Measurements from ENCODE around the gene PRF1. TPM values are rescaled to one million over a fixed set of nuclear protein-coding genes. Genes with fewer than 3 reads are reported as not detected.

The PRF1 gene
- total RNA-seq, 1 experiment from 2014 or later, result 6.4 TPM

DNA sequence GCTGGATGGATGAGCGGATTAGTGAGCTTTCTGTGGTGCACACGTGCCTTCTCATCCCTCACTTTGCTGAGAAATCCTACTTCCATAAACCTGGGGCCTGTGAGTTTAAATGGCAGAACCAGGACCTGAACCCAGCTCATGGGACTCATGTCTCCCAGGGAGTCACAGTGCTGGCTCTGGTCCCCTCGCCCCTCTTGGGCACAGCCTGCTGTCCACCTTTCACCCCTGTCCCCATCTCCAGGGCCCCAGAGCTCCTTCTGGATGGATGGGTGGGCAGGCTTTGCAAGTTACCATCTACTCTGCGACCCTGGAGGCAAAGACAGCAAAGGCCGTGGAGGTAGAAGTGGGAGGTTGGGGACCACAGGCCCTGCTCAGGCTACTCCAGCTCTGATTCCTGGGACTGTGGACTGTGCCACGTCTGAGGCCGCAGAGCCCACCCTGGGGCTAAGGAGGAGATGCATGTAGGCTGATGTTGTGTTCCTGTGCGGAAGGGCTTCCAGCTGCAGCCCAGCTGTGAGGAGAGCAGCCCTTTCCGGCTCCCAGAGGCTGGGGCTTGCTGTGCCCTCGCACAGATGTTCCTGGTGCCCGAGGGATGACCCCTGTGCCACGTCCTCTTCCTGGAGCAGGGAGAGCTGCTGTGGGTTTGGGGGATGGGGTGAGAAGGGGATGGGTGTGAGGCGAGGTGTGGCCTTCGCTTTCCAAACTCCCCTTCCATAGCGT lies 40.3 kb downstream of the PRF1 start:
- peaks cover 0 to under 1% of the 10 kb centered on the region in 2 experiments; a peak in 1 of 4 replicates for H3K36me3 ChIP-seq (ENCODE audit: control insufficient read depth in 1 of 2, insufficient read depth in 2 of 2, low read length in 2 of 2)
- intact Hi-C loops (cut with micrococcal nuclease), result no loop called here
- H2AFZ ChIP-seq (ENCODE audit: low read depth, low read length, poor library complexity, severe bottlenecking), result no peak overlapping the region
- H3K79me2 ChIP-seq (ENCODE audit: insufficient read depth, low read length), result peaks cover 11% of the 10 kb centered on the region; the same call in 1 of the 2 replicates
- ChIA-PET RAD21 (ENCODE audit: low non-redundant PET in 1 of 2, low total read pairs in 2 of 2, uncharacterized antibody in 2 of 2, unreplicated experiment in 2 of 2) (no interaction called here), CTCF (no interaction called here), POLR2A (no interaction called here)
- H3K27ac ChIP-seq (ENCODE audit: low read depth, low read length), result no peak overlapping the region; the same call in 1 of the 2 replicates
- no peaks in the 10 kb centered on the region for H3K9me2 ChIP-seq (ENCODE audit: insufficient read depth)
- no peaks in the 10 kb centered on the region for H4K20me1 ChIP-seq (ENCODE audit: insufficient read depth)
- H3K9ac ChIP-seq (ENCODE audit: low read length), result no peak overlapping the region
- no TSS peak for BruUV-seq (replicated peaks)
- DNase-seq (ENCODE audit: low read depth, low spot score), result no peak
- peaks cover 19 to 79% of the 10 kb centered on the region in 2 experiments for H3K4me1 ChIP-seq (ENCODE audit: control insufficient read depth in 1 of 2, insufficient read depth in 2 of 2, low read length in 2 of 2)
- H3K27me3 ChIP-seq (ENCODE audit: insufficient read depth, low read length), result no peaks in the 10 kb centered on the region
- ATAC-seq, result no peak
- H3K9me3 ChIP-seq (ENCODE audit: control insufficient read depth in 1 of 2, insufficient read depth in 1 of 2, low read depth in 1 of 2, low read length in 2 of 2), result no peaks in the 10 kb centered on the region
- TF ChIP-seq EZH2 (IDR thresholded peaks at IDR 0.05) (no peak), ELF1 (IDR thresholded peaks at IDR 0.05; ENCODE audit: borderline replicate concordance, low read depth) (no peak), SP1 (IDR thresholded peaks at IDR 0.05; ENCODE audit: low read depth) (no peak), FOSL1 (IDR thresholded peaks at IDR 0.05; ENCODE audit: low read depth) (no peak), EZH2phosphoT487 (IDR thresholded peaks at IDR 0.05; ENCODE audit: borderline replicate concordance) (no peak), TCF7L2 (IDR thresholded peaks at IDR 0.05; ENCODE audit: borderline replicate concordance, extremely low read depth, insufficient read depth, insufficient read length) (no peak), RAD21 (IDR thresholded peaks at IDR 0.05; ENCODE audit: low read depth) (no peak), CEBPB (IDR thresholded peaks at IDR 0.05; ENCODE audit: low read depth) (no peak), POLR2A (IDR thresholded peaks at IDR 0.05; ENCODE audit: borderline replicate concordance, extremely low read depth, insufficient read depth, insufficient read length) (no peak), SIN3A (IDR thresholded peaks at IDR 0.05; ENCODE audit: low read depth) (no peak), ZNF274 (IDR thresholded peaks at IDR 0.05; ENCODE audit: low read depth, low read length) (no peak), CBX3 (IDR thresholded peaks at IDR 0.05; ENCODE audit: low read depth) (no peak)
- TF ChIP-seq, protein P1, sequence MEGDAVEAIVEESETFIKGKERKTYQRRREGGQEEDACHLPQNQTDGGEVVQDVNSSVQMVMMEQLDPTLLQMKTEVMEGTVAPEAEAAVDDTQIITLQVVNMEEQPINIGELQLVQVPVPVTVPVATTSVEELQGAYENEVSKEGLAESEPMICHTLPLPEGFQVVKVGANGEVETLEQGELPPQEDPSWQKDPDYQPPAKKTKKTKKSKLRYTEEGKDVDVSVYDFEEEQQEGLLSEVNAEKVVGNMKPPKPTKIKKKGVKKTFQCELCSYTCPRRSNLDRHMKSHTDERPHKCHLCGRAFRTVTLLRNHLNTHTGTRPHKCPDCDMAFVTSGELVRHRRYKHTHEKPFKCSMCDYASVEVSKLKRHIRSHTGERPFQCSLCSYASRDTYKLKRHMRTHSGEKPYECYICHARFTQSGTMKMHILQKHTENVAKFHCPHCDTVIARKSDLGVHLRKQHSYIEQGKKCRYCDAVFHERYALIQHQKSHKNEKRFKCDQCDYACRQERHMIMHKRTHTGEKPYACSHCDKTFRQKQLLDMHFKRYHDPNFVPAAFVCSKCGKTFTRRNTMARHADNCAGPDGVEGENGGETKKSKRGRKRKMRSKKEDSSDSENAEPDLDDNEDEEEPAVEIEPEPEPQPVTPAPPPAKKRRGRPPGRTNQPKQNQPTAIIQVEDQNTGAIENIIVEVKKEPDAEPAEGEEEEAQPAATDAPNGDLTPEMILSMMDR (IDR thresholded peaks at IDR 0.05 in 2 of 3, conservative IDR thresholded peaks at IDR 0.05 in 1 of 3; ENCODE audit: borderline replicate concordance in 1 of 3, insufficient read depth in 1 of 3, low read depth in 2 of 3, low read length in 2 of 3), result no peak
- TF ChIP-seq, protein P2, sequence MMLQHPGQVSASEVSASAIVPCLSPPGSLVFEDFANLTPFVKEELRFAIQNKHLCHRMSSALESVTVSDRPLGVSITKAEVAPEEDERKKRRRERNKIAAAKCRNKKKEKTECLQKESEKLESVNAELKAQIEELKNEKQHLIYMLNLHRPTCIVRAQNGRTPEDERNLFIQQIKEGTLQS (IDR thresholded peaks at IDR 0.05), result no peak
- TF ChIP-seq, protein P3, sequence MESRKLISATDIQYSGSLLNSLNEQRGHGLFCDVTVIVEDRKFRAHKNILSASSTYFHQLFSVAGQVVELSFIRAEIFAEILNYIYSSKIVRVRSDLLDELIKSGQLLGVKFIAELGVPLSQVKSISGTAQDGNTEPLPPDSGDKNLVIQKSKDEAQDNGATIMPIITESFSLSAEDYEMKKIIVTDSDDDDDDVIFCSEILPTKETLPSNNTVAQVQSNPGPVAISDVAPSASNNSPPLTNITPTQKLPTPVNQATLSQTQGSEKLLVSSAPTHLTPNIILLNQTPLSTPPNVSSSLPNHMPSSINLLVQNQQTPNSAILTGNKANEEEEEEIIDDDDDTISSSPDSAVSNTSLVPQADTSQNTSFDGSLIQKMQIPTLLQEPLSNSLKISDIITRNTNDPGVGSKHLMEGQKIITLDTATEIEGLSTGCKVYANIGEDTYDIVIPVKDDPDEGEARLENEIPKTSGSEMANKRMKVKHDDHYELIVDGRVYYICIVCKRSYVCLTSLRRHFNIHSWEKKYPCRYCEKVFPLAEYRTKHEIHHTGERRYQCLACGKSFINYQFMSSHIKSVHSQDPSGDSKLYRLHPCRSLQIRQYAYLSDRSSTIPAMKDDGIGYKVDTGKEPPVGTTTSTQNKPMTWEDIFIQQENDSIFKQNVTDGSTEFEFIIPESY (IDR thresholded peaks at IDR 0.05; ENCODE audit: extremely low read depth, insufficient replicate concordance, low read length), result no peak
- no peak overlapping the region for H3K4me3 ChIP-seq (replicated peaks in 1 of 2; ENCODE audit: low read depth in 1 of 2, low read length in 2 of 2)
- no peak overlapping the region for H3K4me2 ChIP-seq (ENCODE audit: low read length)
